Superior temporal gyrus (tissue), 1 donor: ENCODE data around the gene RNFT2.

ENCODE experiments used
- DNase-seq: peaks from one replicate; pipeline ENCODE4 v3.0.0-alpha.2; 2016; ENCODE audit errors: extremely low spot score

RNFT2 gene

DNA sequence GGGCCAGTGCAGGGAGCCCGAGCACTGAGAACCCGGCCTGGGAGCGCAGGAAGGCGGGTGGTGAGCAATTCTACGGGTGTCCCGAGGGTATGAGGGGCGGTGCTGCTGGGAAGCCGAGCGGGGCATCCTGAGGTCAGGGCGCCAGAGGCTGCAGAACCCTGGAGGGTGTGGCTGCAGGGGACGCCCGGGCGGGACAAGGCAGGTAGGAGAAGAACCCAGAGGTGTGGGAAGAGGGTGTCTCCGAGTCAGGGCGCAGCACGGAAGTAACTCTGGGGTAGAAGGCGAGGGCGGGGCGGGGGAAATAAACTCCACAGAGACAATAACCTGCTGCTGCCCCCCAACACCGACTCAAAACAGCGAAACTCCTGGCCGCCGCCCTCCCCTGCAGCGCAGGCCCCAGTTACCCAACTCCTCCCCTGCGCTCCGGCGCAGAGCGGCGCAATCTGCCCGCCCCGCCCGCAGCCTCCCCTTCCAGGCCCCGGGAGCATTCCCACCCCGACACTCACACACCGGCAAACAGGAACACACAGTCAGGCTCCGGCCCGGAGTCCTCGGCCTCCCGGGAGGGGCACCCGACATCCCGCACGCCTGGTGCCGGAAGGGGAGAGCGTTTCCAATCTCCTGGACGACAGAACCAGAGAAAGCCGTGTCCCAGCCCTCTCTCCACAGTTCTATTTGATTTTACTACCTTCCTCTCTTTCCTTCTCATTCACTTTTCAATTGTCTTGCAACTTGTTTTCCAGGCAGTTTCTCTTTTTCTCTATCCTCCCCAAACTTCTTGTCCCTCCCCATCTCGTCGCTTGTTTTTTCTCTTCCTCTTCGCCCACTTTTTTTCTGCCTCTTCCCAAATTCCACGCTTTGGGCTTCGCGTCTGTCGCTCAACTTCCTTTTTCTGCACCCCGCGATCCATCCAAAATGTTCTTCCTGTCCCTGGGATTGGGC lies 140.7 kb downstream of the RNFT2 start:
- DNase-seq, result no peak

DNA sequence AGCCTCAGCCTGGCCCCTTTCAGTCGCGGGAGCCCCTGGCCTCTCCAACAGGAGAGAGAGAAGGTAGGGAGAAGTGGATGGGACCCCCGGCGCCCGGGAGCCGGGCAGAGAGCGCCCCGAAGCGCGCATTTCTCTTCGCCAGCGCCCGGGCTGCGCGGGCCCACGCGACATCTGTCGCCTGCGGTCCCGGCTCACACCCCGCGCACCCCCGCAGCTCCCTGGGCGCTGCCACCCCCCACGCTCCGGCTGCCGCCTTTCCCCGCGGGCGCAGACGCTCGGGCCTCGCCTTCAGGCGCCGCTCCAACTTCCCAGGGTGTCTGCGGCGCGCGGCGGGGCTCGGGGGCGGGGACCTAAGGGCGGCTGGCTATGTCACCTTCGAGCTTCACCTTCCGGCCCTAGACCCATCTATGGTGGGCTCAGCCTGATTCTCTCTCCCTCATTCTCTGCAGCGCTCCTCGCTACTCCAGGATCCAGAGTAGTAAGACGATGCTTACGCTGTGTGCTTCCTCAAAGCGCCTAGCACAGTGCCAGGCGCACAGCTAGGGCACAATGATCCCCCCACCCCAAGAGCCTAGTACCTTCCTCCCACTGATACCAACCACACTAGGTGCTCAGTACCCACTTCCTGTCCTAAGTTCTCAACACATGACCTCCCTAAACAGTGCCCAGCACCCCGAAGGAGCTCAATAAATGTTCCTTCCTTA lies 141.5 kb downstream of the RNFT2 start:
- no peak for DNase-seq

DNA sequence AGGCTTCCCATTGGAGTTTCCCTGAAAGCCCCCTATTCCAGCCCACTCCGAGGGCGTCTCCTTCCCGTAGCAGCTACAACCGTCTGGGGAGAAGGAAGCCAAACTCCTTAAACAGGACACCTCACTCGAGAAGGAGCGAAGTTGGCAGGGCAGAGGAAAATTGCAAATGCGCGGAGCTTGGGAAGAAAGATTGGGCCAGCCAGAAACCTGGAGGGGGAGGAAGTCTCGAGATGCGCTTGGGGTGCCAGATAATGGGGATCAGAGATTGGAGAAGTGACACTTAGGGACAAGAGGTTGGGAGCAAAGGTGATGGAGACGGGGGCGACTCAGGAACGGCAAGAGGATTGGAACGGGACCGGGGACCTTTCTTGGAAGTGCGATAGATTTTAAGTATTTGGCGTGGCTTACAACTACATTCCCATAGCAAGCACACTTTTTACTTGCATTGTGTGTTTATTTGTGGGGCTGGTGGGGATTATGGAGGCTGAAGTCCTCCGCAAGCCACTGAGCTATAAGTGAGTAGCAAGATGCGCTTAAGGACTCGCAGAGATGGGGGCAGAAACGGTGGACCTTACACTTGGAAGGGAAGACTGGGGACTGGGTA lies 142.2 kb downstream of the RNFT2 start:
- no peak for DNase-seq

DNA sequence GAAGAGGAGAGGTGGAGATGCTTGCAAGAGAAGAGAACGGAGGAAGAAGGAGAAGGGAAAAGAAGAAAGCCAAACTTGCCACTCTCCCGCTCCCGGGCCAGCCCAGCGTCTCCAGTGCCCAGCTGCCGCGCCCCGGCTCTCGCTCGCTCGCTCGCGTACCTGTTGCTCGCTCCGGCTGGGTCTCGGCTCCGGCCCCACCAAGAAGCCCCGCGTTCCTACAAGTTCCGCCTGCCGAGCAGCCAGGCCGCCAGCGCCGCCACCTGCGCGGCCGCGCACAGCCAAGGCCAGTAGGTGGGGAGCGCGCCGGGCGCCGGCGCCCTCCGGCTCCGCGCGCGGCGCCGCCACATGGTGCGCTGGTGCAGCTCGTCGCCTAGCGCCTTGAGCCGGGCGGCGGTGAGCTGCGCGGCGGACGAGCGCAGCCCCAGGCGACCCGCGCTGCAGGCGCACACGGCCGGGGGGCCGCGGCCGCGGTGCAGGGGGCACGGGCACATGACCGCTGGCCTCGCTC lies 142.8 kb downstream of the RNFT2 start:
- DNase-seq, result no peak

DNA sequence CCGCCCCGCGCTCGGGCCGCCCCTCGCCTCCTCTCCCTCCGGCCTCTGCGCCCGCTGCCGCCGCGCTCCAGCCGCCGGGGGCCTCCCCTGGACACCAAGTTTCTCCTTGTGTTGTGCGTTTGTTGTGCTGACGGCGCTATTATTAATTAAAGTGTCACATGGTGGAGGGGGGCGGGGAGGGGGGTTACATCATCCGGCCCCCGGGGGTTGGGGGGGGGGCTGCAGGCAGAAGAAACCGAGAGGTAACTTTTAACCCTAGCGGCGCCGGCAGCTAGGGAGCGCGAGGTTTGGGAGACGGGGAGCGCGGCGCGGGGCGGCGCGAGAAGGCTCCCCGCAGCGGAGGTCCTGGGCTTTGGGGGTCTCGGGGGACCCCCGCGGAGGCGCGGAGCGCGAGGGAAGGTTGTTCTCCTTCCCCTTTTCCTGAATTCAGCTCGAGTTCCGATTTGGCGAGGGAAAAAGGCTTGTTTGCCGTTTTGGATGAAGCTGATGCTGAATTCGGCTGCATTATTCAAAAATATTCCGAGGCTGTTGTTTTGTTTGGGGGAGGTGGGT lies 143.3 kb downstream of the RNFT2 start, which contains the start of gene HRK:
HRK (minus strand) TSS at position 117 of the 552 bp plus-strand sequence. CDS start 134 bp downstream, outside the sequence.
- no peak for DNase-seq

DNA sequence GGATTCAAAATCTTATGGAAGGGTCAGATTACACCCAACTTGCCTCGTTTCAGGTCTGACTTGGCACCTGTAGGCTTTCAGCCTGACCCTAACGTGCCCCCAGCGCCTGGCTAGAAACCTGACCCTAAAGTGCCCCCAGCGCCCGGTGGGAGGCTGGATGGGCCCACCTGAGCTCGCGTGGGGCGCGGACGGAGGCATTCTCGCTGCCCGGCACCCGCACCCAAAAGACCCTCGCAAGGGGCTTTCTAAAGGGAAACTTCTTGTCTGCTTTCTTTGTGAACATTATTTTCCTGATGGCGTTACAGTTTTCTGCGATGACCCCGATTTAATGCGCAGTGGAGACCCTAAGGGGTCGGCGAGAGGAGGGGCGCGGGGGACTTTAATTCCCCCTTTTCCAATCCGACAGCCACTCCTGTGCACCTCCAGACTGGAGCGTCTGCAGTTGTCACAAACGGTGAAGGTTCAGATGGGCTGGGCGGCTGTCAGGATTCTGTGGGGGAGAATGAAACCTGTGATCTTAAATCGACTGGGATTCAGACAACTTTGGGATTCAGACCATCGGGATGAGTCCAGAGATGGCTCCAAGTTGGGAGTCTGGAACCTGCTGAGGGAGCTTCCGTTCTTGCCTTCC lies 143.9 kb downstream of the RNFT2 start:
- no peak for DNase-seq

DNA sequence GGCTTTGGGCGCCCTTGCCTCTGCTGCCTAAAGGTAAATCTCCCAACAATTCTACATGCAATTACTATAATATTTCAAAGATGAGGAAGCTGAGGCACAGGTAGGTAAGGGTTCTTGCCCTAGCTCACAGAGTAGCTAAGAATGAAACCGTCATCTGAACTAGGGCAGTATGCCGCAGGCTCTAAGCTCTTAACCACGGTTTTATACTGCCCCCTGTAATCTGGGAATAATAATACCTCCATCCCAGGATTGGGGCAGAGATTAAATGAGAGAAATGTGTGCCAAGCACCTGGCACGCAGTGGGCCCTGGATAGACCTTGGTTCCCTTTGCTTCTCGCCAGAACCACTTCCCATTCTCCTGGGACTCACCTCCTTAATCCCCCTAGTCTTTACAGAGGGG lies 144.6 kb downstream of the RNFT2 start:
- peak; percentile 72 for DNase-seq

DNA sequence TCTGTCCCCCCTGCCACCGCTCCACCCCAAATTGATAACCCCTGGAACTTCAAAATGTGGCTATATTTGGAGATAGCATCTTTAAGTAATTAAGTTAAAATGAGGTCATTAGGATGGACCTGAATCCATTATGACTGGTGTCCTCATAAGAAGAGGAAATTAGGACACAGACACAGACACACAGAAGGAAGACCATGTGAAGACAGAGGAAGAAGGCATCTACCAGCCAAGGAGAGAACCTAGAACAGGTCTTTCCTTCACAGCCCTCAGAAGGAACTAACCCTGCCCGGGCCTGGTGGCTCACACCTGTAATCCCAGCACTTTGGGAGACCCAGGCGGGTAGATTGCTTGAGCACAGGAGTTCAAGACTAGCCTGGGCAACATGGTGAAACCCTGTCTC lies 146.8 kb downstream of the RNFT2 start:
- no peak for DNase-seq

DNA sequence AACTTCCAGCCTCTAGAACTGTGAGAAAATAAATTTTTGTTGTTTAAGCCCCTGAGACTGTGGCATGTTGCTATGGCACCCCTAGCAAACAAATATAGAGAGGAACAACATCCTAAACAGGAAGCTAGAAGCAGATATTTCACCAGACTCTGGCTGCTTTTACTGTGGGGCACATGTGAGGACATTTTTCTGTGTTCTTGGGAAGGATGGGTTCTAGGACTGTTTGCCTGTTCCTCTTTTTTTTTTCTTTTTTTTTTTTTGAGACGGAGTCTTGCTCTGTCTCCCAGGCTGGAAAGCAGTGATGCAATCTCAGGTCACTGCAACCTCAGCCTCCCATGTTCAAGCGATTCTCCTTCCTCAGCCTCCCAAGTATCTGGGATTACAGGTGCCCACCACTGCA lies 147.4 kb downstream of the RNFT2 start:
- DNase-seq, result no peak

DNA sequence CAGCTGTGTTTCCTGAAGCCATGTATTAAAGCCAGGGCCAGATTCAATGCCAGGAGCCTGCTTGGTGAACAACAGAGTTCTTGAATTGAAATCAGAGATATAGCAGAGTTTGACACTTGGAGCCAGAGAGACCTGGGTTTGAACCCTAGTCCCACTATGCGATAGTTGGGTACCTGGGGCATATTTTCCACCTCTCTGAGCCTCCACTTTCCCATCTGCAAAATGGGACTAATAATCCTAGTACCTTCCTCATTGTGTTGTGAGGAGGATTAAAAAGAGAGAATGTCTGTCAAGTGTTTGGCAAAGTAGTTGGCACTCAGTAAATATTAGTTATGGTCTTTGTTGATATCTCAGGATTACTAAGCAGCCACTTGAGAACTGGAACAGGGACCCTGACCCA lies 149.1 kb downstream of the RNFT2 start:
- no peak for DNase-seq

DNA sequence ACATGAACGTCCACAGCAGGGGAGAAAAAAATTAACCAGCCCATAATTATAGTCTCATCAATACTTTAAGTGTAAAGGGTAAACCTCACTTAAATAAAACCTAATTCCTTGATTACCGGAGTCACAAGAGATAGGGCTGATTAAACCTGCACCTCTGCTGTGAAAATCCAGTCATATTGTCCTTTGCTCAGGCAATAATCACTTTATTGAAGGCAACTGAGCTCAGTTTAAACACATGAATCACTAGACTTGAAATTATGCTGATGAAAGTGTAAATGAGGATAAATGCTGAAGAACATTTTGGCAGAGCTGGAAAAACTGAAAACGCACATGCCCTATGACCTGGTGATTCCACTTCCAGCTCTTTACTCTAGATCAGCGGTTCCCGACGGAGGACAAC lies 149.8 kb downstream of the RNFT2 start:
- no peak for DNase-seq

DNA sequence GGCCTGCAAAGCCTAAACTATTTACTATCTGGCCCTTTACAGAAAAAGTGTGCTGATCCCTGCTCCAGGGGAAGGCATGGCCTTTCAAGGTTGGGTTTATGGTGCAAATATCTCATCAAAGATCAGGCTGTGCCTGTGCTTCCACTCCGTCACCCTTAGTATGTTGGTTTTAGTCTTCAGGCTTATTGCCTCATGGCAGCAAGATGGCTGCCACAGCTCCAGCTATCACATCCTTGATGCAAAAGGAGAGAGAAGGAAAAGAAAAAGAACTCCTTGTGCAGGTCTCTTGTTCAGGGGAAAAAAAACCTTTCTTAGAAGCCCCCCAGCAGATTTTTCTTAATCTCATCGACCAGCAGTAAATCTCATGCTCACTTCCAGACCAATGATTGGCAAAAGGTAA lies 152.2 kb downstream of the RNFT2 start:
- no peak for DNase-seq

DNA sequence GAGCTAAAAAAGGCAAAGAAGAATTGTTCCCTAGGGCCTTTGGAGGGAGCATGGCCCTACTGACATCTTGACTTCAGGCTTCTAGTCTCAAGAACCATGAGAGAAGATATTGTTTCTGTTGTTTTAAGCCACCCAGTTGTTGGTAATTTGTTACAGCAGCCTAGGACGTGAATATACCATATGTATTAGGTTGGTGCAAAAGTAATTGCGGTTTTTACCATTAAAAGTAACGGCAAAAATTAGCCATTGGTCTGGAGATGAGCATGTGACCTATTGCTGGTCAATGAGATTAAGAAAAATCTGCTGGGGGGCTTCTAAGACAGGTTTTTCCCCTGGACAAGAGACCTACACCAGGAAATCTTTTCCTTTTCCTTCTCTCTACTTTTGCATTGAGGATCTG lies 152.9 kb downstream of the RNFT2 start:
- no peak for DNase-seq

DNA sequence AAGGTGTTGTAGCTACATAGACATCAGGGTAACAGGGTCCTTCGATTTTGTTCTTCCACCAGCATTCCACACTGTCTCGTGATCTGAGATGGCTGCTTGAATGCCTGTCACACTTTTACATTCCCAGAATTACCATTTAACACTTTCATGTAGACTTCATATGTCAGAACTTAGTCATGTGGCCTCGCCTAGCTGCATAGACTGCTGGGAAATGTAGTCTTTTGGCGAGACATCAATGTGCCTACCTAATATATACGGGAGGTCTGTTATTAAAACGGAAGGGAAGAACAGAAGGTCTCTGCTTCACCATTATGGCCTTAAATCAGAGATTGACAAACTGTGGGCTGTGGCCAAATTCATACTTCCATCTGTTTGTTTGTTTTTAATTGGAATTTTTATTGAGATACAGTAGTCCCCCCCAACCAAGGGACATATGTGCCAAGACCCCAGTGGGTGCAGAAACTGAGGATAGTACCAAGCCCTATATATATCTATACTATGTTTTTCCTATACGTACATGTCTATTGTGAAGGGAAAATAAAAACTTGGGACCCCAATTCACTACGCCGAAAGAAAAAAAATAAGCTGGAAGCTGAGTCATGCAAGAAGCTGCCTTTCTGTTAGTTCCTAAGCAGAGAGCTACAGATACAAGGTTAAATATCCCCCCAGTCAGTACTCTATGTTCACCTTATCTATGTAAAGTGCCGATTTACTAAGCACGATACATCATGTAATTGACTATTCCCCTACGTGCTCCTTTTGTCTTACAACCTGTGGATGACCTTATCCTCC lies 154.4 kb downstream of the RNFT2 start:
- no peak for DNase-seq

DNA sequence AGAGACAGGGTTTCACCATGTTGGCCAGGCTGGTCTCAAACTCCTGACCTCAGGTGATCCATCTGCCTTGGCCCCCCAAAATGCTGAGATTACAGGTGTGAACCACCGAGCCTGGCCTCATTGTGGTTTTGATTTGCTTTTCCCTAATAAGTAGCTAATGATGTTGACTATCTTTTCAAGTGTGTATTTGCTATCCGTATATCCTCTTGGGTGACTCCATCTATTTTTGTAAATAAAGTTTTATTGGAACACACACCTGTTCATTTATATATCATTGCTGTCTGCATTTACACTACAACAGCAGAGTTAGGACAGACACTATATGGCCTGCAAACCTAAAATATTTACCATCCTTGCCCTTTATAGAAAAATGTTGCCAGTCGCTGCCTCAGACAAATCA lies 156.8 kb downstream of the RNFT2 start:
- no peak for DNase-seq

DNA sequence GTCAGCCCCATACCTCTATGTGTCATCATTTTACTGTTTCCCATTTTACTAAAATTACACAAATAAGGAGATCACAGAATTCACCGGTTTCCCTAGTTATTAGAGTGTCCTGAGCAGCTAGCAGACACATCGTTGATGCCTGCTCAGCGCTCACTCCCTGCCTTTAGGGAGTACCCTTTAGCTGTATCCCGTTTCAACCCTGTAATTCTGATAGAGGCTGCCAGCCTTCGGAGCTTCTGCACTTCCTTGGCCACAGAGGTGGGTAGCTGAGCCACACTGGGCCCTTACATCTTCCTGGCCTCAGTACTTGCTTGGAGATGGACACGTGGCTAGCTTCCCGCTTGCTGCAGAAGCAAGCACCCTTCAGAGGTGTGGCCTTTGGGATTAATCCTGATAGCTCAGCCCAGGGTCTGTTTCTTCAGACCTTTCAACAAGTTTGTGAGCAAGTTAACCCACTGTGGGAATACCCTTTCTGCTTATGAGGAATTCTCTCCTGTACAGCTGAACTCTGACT lies 158.4 kb downstream of the RNFT2 start:
- no peak for DNase-seq

DNA sequence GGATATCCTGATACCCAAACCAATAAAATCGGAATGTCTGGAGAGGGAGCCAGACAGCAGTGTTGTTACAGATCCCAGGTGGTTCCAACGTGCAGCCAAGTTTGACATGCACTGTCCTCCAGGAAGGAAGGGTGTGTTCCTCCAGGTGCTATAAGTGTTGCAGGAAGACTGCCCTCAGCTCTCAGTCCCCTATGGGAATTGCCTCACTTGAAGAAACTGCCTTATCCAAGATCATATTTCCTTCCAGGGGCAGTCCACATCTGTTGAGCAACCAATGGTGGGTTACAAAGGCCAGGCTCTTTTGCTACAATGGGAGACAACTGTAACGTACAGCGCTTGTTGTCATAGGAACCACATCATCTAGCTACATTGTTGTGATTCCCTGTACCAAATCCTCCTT lies 159.4 kb downstream of the RNFT2 start:
- DNase-seq, result no peak

DNA sequence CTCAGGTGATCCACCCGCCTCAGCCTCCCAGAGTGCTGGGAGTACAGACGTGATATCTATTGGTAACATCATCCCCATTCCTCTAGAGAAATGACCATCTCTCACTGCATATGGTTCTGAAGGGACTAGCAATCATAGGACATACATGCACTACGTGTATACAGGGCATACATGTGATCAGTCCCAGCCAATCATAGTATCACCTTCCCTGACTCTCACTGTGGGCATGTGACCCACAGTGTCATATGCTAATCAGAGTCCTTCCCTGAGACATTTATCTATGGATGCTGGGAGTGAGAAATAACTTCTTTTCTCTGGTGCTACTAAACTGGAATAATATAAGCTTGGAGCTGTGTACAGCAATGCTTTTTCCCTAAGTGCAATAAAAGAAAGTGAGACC lies 160.6 kb downstream of the RNFT2 start:
- DNase-seq, result no peak

DNA sequence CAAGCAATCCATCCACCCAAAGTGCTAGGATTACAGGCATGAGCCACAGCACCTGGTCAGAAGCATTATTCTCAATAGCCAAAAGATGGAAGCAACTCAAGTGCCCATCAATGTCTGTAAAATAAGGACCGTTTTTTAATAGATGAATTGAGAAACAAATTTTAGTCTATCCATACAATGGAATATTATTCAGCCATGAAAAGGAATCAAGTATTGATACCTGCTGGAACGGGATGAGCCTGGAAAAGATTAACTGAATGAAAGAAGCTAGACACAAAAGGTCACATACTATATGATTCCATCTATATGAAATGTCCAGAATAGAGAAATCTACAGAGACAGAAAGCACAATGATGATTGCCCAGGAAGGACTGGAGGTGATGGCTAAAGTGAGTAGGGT lies 163.5 kb downstream of the RNFT2 start:
- no peak for DNase-seq
